ENCODE measurements around the gene EEFSEC. TPM values are rescaled to one million over a fixed set of nuclear protein-coding genes. Genes with fewer than 3 reads are reported as not detected.

The EEFSEC gene
- total RNA-seq, 2 experiments from 2014 or later: 19.2 to 19.6 TPM

DNA sequence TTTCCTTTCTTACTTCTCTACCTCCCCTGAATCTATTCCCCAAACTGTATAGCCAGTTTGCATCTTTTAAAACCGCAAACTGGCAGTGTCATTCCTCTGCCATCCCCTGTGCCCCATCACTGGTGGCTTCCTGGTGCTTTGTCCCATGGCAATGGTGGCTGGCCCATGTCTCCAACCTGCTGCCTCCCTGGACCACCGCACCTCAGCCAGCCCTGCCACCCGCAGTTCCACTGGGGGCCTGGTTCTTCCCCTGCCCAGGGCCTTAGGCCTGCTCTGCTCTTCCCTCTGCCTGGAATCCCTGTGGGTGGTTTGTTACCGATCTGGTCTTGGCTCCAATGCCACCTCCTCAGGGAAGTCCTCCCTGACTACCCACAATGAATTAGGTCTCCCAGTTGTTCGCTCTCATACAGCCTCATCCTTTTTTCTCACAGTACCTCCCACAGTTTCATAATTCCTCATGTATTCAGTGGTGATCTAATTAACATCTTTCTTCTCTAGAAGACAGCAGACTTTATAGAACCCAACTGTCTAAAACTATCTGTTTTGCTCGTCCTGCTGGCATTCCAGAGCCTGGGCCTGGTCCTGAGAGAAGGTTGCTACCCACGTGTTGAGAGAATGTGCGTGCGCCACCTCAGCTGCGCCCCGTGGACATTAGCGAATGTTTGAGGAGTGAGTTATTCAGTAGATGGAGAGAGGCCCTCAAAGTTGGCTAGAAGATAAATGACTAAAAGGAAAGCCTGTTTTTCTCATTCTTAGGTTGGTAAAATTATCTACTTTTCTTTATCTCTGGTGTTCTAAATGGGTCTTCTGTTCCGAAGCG is 183.3 kb downstream of the EEFSEC start:
- Mint-ChIP-seq H3K27me3 (no peaks in the 10 kb centered on the region), H3K27ac (no peak overlapping the region)
- ATAC-seq: no peak

DNA sequence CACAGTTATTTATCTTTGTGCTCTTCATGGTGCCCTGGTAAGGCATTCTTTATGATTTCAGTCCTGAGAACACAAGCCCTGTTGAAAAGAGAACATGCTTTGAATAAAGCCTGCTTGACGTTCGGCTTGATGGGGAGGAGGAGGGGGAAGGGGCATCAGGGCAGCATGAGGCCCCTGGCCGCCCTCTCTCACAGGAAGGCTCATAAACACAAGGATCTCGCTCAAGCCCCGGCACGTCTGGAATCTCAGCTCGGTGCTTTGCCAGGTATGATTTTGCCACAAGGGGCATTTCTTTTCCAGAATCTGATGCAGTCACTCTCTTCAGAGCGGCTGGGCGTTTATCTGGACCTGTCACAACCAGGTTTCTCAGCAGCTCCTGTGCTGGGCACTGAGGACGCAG is 184.0 kb downstream of the EEFSEC start:
- peaks cover 3% of the 10 kb centered on the region for H3K36me3 Mint-ChIP-seq (ENCODE audit: low read depth)
- TF ChIP-seq, protein P1, sequence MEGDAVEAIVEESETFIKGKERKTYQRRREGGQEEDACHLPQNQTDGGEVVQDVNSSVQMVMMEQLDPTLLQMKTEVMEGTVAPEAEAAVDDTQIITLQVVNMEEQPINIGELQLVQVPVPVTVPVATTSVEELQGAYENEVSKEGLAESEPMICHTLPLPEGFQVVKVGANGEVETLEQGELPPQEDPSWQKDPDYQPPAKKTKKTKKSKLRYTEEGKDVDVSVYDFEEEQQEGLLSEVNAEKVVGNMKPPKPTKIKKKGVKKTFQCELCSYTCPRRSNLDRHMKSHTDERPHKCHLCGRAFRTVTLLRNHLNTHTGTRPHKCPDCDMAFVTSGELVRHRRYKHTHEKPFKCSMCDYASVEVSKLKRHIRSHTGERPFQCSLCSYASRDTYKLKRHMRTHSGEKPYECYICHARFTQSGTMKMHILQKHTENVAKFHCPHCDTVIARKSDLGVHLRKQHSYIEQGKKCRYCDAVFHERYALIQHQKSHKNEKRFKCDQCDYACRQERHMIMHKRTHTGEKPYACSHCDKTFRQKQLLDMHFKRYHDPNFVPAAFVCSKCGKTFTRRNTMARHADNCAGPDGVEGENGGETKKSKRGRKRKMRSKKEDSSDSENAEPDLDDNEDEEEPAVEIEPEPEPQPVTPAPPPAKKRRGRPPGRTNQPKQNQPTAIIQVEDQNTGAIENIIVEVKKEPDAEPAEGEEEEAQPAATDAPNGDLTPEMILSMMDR (IDR thresholded peaks at IDR 0.05): no peak
- H3K4me3 Mint-ChIP-seq: no peak overlapping the region
- H3K27ac Mint-ChIP-seq: no peak overlapping the region
- DNase-seq (no peak), ATAC-seq (no peak)
- H3K27me3 Mint-ChIP-seq: no peaks in the 10 kb centered on the region
- intact Hi-C loops (cut with micrococcal nuclease): no loop called here
- no peaks in the 10 kb centered on the region for H3K9me3 Mint-ChIP-seq
- POLR2A ChIA-PET: no interaction called here
- H3K4me1 Mint-ChIP-seq (ENCODE audit: low read depth): no peaks in the 10 kb centered on the region
- CTCF ChIA-PET: no interaction called here

More for the DNA sequence above, 183.3 kb downstream of the EEFSEC start:
- POLR2A ChIA-PET: interaction anchor here (0.7 kb wide), 1 partner anchor 18 kb away, joined by 3 read pairs; no protein-coding TSS in a partner anchor
- TF ChIP-seq, protein P1 (IDR thresholded peaks at IDR 0.05): no peak
- CTCF ChIA-PET: no interaction called here
- no peaks in the 10 kb centered on the region for H3K9me3 Mint-ChIP-seq
- intact Hi-C loops (cut with micrococcal nuclease): no loop called here
- H3K36me3 Mint-ChIP-seq (ENCODE audit: low read depth): peaks cover 3% of the 10 kb centered on the region
- DNase-seq: no peak
- no peak overlapping the region for H3K4me3 Mint-ChIP-seq
- no peaks in the 10 kb centered on the region for H3K4me1 Mint-ChIP-seq (ENCODE audit: low read depth)

DNA sequence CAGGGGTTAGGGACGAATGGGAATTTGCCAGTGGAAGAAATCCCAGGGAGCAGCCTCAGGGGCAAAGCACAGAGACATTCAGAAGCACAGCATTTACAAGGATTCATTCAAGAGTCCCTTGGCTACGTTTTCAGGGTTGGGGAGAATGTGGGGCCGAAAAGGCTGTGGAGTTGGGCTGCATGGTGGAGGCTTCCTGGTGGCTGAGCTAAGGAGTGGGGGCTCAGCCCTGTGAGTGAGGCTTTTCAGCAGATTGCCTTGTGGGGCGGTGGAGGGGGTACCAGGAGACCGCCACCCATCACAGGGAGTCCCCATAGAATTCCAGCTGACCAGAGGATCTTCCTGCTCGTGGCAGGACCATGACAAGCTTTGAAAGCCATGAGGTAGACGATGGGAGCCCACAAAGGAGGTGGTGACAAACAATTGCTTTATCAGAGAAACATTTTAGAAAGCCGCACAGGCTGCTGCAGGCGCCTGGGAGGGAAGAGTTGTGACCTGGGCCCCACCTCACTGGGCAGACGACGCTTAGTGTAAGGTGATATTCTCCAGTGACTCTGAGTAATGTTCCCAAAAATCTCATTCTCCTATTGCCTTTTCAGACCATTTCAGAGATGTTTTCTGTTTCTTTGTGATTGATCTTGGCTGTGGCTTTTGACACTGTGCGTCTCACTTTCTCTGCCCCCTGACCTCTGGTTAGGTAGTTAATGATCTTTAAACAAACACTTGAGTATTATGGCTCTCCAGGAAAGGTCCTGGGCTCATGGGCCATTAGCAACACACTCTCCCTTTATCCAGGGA is 185.5 kb downstream of the EEFSEC start:
- CTCF ChIA-PET: no interaction called here

DNA sequence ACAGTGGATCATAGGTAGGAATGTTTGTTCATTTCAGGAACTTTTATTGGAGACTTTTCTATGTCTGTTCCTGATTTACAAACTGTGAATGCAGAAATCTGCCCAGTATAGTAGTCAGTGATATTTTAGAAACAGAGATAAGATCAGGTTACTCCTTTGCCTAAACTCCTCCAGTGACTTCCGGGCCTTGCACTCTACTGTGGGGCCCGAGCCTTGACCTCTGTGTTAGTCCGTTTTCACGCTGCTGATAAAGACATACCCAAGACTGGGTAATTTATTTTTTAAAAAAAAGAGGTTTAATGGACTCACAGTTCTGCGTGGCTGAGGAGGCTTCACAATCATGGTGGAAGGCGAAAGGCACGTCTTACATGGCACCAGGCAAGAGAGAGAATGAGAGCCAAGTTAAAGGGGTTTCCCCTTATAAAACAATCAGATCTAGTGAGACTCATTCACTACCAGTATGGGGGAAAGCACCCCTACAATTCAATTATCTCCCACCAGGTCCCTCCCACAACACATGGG is 186.3 kb downstream of the EEFSEC start:
- TF ChIP-seq, protein P1 (IDR thresholded peaks at IDR 0.05): no peak
- Mint-ChIP-seq H3K27me3 (no peaks in the 10 kb centered on the region), H3K9me3 (no peaks in the 10 kb centered on the region), H3K4me3 (no peak overlapping the region), H3K36me3 (ENCODE audit: low read depth) (peaks cover 3% of the 10 kb centered on the region), H3K27ac (no peak overlapping the region), H3K4me1 (ENCODE audit: low read depth) (no peaks in the 10 kb centered on the region)
- DNase-seq (no peak), ATAC-seq (no peak)
- POLR2A ChIA-PET: no interaction called here
- CTCF ChIA-PET: no interaction called here
- intact Hi-C loops (cut with micrococcal nuclease): no loop called here

More for the DNA sequence above, 185.5 kb downstream of the EEFSEC start:
- ATAC-seq (no peak), DNase-seq (no peak)
- H3K27me3 Mint-ChIP-seq: no peaks in the 10 kb centered on the region
- H3K4me1 Mint-ChIP-seq (ENCODE audit: low read depth): no peaks in the 10 kb centered on the region
- peaks cover 3% of the 10 kb centered on the region for H3K36me3 Mint-ChIP-seq (ENCODE audit: low read depth)
- TF ChIP-seq, protein P1 (IDR thresholded peaks at IDR 0.05): no peak
- POLR2A ChIA-PET: no interaction called here
- intact Hi-C loops (cut with micrococcal nuclease): no loop called here
- H3K9me3 Mint-ChIP-seq: no peaks in the 10 kb centered on the region
- H3K4me3 Mint-ChIP-seq: no peak overlapping the region
- H3K27ac Mint-ChIP-seq: no peak overlapping the region
